GM21423 (cell line): Measurements from ENCODE around the gene SEMA3F.

Experiments used
- ATAC-seq: cut with Tn5 transposase; IDR thresholded peaks from one replicate; pipeline ENCODE4 v1.9.1; 2021; ENCODE audit warnings: mild to moderate bottlenecking, moderate library complexity; ENCODE audit not compliant: unreplicated experiment

Gene SEMA3F

DNA sequence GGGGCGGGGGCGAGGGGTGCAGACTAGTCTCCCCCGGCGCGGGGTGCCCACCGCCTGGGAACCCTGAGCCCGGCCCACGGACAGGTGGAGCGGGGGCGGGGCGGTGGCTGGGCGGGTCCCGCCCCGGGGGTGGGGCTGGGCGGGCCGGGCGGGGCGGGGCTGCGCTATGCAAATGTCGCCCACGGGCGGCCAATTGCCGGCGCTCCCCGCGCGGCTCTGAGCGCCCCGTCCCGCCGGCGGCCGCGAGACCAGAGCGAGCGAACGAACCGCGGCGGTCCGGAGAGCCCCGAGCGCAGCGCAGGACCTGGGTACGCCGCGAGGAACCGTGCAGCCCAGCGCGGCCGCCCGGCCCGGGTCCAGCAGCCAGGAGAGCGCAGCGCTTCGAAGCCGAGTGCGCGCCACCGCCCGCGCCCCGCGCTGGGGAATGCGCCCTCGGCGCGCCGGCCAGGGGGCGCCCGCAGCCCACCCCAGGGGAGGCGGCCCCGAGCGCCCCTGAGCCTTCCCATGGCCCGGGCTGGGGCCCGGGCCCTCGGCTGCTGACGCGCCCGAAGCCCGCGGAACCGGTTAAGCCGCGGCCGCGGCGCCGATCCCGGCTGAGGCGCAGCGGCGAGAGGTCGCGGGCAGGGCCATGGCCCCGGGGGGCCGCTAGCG is at the start of gene SEMA3F:
Gene SEMA3F, plus strand, starts transcription at position 485 of the 651 bp plus-strand sequence. CDS start 4,299 bp downstream, outside the sequence.
- peak; percentile 71 for ATAC-seq

DNA sequence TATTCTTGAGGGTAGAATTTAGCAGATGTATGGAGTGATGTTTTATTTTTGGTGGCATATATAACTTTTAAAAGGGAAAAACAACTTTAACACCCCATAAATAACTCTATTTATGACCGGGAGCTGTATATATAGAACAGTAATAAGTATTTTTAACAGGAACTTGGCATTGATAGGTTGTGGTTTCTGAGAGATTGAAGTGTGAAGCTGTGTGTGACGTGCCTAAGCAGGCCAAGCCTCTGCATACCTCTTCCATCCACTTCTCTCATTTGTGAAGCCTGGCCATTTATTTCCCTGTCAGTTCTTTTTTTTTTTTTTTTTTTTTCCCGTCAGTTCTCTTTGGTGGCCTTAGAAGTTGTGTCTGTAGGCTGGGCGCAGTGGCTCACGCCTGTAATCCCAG is 43.4 kb upstream of the SEMA3F start:
- ATAC-seq, result no peak

DNA sequence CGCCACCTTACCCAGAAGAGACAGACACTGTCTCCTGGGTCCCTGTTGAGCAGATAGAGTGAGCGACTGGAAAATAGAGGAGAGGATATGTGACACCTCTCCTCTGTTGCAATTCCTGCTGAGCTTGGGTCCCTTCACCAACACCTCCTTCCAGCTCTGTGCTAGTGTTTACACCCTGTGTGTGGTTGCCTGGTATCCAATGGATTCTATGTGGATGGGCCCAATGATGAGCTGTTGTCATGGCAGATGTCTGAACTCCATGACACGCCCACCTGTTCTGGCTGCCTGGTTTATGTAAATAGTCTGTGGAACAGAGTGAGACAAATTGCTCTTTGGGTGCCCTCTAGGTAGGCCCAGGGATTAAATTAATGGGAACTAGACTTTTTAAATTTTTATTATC is 42.7 kb upstream of the SEMA3F start:
- no peak for ATAC-seq

DNA sequence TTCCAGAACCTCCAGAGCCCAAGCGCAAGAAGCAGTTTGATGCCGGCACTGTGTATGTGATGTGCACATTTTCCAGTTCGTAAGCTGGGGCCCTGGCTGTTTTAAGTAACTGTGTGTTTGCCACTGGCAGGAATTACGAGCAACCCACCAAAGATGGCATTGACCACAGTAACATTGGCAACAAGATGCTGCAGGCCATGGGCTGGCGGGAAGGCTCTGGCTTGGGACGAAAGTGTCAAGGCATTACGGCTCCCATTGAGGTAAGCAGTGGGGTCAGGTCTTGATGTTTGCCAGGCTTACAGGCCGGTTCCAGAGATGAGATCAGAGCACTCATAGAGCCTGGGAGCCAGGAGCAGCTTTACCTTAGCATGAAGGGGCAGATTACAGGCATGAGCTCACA is 38.0 kb upstream of the SEMA3F start:
- no peak for ATAC-seq

DNA sequence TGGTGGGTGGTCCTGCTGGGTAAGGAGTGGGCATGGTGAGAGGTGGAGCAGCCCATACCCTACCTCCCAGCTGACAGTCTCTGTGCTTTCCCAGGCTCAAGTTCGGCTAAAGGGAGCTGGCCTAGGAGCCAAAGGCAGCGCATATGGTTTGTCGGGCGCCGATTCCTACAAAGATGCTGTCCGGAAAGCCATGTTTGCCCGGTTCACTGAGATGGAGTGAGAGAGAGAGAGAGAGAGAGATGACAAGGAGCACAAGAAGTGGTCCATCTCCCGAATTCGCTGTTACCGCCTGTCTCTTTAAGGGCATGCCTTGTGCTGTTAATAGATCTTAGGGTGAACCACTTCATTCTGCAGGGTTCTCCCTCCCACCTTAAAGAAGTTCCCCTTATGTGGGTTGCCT is 36.9 kb upstream of the SEMA3F start:
- no peak for ATAC-seq

DNA sequence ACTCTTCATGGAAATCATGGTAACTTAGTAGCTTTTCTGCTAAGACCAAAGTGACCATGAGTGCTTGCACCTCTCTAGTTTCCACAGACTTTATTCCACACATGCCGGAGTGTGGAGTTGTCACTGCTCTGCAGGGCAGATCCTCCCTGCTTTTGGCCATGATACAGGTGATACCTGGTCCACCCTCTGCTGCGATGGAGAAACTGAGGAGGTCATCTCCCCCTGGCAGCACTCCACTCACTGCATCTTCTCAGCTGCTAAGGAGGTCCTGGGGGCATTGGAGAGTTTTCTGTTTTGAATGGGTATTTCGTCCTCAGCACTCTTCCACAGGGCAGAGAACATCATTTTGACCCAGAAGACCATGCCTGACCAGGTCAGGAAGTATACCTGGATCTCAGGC is 35.3 kb upstream of the SEMA3F start:
- ATAC-seq, result no peak

DNA sequence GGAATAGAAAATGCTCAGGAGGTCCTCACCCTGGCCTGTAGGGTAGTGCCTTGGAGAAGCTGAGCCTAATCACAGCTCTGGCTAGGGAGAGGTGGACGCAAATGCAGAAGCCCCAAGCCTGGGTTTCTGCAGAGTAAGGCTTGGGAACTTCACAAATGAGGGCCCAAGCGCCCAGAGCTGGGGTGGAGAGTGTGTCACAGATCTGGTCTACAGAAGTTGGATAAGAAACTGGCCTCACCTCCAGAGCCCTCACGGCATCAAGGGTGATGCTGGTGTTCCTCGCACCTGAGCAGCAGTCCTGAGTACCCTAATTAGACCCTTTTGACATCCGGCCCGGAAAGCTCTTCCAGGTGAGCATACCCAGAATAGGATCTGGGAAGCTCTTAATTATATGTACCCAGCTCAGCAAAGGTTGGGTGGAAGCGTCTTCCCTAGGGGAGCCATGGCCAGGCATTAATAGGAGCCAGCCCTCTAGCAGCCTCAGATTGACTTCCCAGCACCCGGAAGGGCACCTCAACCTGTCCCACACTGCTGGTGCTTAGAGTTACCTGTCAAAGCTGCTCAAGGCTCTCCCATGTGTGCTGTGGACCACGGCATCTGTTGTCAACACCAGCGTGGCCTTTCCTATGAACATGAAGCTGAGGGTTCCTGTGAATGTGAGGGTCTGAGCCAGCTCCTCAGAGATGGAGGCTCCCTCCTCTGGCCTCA is 34.6 kb upstream of the SEMA3F start:
- ATAC-seq, result no peak

DNA sequence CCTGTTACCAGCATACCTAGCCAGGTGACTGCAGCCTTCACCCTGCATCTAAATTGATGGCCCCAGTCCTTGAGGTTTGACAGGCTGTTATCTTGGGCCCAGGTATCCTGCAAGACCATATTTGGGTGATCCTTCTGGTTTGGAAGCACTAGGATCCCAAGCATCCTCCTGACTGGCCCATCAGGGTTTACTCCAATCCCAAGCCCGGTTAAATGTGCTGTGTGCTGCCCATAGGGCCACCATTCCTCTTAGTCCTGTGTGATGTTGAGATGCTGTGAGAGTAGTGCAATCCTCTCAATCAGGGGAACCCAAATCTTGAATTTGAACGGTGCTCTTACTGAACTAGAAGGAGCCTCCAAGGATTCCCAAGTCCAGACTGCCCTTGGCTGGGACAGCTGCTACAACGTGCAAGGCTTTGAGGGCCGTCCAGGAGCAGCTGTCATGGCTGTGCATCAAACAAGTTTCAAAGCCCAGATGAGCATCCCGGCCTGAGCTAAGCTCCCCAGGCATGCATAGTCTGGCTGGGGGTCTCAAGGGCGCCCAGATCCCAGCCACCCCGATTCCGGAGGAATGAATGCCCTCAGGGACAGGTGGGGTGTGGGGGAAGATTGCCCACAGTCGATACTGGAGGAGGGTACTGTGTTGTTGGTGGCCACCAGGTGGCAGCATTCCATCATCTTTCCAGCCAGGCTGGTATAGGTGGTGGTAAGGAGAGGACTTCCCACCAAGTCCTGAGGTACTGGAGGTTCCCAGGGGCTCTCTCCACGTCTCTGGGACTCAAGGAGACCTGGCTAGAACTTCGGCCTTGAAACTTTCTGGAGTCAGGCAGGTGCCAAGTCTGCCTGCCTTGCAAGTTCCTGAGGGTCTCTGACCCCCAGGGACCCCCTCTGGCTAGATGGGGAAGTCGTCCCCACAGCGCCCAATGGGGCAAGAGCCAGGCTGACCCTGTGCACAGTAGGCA is 33.8 kb upstream of the SEMA3F start:
- ATAC-seq, result no peak

DNA sequence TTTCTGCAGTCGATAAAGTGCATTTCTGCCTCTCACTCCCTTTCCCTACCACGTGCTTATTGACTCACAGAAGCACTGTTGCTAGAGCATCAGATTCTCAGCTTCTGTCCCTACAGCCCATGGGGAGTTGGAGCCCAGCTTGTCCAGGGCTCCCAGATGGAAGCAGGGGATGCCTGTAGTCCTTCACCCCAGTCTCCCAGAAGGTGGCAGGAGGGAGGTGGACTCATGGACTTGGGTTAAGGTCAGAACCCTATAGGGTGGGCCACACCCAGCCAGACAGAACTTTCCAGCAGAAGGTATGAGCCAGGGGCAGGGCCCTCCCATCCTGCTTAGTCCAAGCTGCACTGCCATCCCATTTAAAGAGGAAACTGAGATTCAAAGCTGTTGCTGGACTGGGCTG is 33.1 kb upstream of the SEMA3F start:
- ATAC-seq, result no peak

DNA sequence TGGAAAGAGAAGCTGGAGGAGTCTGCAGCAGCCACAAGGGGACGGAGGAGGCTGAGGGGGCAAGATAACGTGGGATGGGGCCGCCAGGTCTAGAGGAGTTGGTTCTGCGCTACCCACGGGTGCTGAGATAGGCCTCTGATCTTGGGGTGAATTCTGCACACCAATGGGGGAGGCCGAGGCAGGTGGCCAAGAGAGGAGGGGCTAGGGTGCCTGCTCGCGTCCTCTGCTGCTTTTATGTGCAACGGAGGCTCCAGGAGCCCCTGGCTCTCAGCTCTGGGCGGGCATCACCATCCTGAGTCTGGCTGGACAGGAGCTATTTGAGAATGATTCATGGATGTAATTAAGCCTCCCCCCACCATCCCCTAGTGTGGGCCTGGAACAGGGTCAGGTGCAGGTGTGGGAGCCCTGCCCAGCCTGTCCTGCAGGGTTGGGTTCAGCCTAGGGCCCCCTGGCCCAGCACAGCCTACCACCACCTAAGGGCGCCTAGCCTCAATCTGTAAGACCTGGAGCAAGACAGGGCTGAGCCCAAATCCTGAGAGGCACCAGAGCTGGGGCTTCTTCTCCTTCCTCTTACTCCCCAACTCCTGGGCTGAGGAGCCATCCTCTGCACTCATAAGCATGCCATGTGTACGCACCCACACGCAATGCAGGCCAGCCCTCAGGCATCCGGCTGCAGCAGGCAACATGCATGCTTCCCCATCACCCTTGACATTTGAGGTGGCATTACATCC is 32.3 kb upstream of the SEMA3F start:
- ATAC-seq, result no peak

DNA sequence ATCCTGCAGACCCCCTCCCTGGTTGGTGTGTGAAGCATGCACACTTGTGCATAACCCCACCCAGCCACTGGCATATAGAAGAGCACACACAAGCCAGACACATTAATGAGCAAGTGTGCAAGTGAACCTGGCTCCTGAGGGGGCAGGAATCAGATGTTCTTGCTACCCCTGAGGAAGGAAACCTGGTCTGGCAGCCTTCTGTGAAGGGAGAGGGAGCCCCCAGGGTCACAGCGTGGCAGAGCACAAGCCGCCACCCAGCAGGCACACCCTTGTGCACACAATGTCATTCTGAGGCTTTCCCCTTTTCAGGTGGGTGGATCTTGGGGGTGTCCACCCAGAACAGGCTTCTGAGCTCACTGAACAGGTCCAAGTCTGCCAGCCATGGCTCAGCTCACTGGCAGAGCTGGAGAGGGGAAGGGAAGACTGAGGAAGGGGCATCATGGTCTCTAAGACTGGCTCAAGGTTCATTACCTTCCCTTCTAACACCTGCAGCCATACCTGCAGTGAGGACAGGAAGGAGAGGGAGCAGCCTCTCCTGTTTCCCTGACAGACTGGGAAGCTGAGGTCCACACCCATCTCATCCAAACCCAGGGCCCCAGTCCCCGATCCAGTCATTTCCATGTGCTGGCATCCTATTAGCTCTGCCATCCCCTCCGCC is 31.6 kb upstream of the SEMA3F start:
- no peak for ATAC-seq

DNA sequence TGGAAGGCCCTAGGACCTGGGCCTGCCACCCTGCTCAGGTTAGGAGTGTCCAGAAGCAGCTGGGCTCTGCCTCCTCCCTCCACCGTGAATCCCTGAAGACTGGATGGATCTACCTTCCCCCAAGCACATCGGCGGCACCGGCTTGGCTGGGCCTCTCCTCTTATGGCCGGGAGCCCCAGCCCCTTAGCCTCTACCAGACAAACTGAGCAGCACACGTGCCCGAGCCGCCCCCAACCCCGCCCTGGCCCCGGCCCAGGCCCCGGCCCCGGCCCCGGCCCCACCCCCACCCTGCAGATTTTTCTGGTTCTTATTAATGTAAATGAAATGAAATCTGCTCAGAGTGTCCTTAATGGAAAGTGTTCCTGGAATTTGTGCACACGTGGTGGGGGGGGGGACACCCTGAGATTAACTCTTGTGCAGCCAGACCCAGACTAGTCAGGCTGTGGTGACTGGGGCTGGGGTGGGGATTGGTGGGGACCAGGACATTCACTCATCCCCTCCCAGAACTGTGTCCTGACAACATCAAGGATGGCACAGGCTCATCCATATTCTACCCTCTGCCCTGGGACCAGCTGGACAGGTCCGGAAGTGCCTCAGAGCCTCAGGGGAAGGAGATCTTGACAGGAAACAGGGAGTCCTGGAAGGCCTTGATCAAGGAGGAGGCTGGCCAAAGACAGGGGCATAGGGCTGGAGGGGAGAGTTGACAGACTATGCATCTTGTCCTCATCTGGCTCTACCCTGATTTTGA is 30.9 kb upstream of the SEMA3F start:
- ATAC-seq, result no peak

DNA sequence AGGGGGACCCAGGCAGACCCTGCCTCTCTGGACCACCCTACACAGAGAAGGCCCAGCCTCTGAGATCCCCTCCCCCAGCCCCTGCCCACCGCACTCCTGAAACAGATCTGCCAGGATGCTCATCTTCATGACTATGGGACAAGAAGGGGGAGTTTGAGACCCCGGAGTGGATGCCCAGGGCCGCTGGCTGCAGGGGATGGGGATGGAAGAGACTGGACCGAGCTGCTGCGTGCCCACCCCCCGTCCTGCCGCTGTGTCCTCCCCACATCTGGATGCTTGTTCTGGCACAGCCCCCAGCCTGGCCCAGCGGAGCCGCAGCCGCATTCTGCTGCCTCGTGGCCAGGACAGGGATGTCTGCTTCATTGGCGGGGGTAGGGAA is 30.3 kb upstream of the SEMA3F start:
- no peak for ATAC-seq

DNA sequence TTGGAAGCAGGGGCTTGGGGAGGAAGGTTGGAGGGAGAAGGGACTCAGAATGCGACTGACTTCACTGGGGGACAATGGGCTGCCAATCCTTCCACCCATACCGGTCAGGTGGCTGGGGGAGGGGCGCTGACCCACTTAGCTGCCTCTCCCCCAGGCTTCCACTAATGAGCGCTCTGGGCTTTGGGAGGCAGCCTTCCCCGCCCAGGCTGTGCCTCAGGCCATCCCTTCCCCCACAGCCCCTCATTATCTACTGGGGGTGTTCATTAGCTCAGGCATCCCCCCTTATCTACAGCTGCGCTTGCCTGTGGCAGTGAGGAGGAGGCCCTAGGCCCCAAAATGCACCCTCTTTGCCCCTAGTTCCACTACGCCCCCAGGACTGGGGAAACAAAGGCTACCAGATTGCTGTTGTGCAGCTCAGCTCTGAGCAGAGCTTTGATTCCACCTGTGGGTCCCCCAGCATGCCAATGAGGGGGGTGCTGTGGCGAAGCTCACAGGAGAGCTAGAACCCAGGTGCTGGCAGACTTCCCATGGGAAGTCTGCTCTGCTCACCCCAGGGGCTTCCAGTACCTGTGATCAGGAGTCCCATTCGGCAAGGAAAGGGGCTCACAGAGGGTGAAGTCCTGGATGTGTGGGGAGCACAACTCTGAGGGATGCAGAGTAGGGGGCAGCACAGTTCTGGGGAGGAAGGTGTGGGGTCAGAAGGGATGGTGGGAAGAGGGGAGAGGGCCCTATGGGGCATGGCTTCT is 29.4 kb upstream of the SEMA3F start:
- ATAC-seq, result no peak

DNA sequence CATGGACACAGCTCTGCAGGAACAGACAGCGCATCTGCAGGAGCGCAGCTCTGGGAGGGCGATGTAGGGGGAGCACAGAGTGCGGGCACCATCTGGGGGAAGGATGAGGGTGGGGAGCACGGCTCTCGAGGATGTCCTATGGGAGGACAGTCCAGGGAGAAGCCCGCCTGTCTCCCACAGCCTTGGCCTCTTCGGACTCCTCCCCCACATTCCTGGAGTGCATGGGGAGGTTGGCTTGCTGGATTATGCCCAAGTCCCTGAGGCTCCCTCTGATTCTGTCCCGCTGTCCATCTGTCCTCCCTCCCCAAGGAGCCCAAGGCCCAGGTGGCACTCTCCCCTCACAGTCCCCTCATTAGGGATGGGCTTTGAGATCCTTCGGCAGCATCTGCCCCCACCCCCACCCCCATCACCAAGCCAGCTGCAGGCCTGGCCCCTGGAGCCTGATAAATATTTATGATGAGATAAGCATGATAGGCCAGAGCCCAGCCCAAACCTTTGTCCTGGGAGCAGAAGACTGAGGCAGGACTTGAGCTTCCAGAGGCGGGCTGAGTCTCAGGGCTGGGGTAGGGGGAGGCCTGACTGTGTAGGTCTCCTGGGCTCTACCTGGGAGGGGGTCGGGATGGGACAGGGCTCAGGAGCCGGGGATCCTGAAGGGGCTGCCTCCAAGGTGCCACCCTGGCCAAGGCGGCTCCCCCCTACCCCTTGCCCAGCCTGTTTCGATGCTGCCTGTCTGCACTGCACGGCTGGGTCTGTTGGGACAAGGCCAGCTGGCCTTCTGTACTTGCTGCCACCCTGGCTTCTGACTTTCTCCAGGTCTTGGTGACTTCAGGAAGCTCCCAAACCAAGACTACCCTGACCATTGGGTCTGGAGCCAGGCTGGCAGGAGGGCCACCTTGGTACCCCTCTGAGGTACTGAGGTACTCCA is 28.6 kb upstream of the SEMA3F start:
- ATAC-seq, result no peak

DNA sequence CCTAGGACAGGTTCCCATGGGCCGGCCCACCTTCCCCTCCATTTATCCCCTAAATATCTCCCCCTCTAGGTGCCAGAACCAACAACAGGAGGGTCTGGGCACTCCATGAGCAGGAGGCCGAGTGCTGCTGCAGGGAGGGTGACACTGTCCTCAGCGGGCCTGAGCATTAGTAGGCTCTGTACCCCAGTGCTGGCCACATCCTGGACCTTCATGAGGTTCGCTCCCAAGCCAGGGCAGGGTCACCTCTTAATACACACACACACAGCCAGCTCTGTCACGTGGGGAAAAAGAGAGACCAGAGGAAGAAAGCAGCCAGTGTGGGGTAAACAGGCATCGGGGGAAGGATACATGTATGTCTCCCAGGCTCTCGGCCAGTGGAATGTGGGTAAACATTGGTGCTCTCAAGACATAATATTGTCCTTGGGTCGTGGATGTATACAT is 27.9 kb upstream of the SEMA3F start:
- no peak for ATAC-seq

DNA sequence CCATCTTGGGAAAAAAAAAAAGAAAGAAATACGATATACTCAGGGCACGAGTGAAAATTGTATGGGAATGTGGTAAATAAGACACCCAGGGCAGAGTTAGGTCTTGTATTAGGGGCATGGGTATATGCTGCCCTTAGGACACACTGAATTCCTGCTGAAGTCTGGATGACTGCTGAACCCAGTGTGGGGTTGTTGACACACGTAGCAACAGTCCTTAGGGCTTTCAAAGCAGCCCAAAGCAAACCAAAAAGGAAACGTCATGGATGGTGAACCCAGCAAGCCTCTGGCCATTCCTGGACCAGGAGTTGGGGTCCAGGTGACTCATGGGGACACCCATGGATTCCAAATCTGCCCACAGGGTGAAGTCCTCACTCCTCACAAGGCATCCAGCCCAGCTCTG is 27.1 kb upstream of the SEMA3F start:
- ATAC-seq, result no peak

DNA sequence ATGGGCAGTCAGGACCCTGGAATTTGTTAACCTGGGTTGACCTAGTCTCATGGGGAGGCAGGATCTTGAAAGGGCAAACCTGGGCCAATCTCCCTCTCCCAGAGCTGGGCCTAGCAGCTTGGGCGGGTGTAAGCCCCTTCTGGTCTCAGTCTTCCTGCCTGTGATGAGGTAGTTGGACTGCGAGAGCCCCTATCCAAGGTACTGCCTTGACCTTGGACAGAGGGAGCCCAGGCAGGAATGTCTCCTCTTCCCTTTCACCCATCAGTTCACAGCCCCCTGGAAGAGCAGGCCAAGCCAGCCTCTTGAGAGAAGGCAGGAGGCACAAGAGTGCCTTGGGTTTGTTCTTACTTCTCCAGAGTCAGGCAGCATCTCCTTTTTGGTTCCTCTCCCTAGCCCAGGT is 24.7 kb upstream of the SEMA3F start:
- ATAC-seq, result no peak
